NCI-H1092 treated with DMSO at 0.1 percent for 48 hours (cell line): Measurements from ENCODE around the gene ANKRD34A.

Experiments used
- DNase-seq: peaks from one replicate; lab custom pipeline; 2025; lab: John Stamatoyannopoulos, UW

Gene ANKRD34A

DNA sequence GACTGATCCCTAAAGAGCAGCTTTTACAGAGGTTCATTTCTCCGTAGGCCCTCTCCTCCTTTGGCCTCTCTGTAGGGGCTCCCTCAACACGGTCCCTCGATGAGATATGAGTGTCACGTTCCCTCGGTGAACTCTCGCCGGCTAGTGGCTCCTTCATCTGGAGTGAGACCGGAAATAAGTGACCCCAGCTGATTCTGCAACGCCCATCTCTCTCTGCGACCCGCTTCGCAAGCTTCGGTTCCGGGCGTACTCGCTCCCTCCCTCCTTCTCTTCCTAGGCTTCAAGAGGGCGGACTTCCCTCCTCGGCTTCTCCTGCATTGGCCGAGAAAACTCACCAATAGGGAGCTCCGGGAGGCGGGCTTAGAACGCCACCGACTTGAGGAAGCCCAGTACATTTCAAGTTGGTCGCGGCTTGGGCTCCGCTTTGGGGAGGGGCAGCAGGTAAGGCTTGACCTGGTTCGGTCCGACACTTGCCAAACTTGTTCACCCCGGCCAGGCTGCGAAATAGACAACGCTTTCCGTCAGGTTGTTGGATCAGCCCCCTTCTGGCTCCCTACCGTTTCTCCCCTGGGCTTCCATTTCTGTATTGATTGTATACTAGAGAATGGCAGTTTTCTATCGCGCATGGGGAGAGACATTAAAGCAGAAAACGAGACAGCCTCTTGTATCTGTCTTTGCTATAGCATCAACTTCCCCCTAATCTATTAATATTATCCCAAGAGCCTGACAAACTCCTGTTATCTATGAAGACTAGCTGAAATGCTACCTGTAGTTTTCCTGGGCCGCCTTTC, at the start of gene ANKRD34A, which contains the start of gene POLR3GL:
ANKRD34A (minus strand) TSS at position 248 of the 791 bp plus-strand sequence. CDS start 2,816 bp downstream, outside the sequence.
POLR3GL (plus strand) TSS at position 363 of the 791 bp plus-strand sequence. CDS start 10,176 bp downstream, outside the sequence.
- DNase-seq, result peak; percentile 95

- DNase-seq, result no peak
Observed at GRCh38 chr1:146013559-146013922, 49.2 kb upstream of the ANKRD34A start.

- peak; percentile 77 for DNase-seq
Observed at GRCh38 chr1:146012703-146013558, 48.6 kb upstream of the ANKRD34A start.

GRCh38 chr1:146010126-146010738, 45.9 kb upstream of the ANKRD34A start:
- DNase-seq, result no peak

DNA sequence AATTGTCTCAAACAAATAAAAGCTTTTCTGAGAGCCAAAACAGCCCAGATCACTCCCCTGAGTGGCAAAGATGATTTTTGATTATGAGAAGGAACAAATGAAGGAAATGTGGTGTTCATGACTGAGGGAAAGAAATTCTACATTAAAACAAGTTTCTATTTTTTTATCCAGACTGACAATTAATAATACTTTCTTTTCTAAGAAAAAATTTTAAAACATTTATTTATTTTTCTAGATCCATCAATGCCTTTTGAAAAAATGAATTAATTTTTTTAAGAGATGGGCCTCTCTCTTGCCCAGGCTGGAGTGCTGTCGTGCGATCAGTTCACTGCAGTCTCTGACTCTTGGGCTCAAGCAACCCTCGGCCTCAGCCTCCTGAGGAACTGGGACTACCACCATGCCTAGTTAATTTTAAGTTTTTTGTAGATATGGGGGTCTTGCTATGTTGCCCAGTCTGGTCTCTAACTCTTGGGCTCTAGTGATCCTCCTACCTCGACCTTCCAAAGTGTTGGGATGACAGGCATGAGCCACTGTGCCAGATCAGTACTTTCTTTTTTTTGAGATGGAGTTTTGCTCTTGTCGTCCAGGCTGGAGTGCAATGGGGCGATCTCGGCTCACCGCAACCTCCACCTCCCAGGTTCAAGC, 43.2 kb upstream of the ANKRD34A start:
- DNase-seq, result no peak

GRCh38 chr1:146001709-146002108, 37.3 kb upstream of the ANKRD34A start:
- DNase-seq, result no peak

- peak; percentile 97 for DNase-seq
Observed at GRCh38 chr1:145999321-146000024, 35.1 kb upstream of the ANKRD34A start.

GRCh38 chr1:145997718-145998023, 33.3 kb upstream of the ANKRD34A start:
- peak; percentile 56 for DNase-seq

GRCh38 chr1:145997016-145997717, 32.8 kb upstream of the ANKRD34A start:
- peak; percentile 61 for DNase-seq

- DNase-seq, result peak; percentile 99
Observed at GRCh38 chr1:145996433-145997015, 32.1 kb upstream of the ANKRD34A start, which contains the start of gene TXNIP. Gene TXNIP (minus strand): TSS chr1:145996579. CDS start chr1:145996266, 313 bp downstream.

DNA sequence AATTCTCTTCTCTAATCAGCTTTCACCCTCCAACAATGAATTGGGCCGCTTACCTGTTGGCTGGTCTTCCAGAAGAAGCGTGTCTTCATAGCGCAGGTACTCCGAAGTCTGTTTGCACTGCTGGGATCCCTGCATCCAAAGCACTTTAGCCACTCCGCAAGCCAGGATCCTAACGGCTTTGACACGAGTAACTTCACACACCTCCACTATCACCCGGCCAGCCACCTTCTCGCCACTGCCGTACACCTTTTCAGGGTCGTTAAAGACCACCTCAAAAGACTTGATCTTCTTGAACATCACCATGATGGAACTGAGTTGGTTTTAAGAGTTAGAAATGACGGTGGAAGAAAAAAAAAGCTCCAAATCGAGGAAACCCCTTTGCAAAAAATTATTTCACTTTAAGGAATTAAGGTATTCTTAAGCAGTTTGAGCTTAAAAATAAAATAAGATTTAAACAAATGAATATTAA, 31.6 kb upstream of the ANKRD34A start:
- peak; percentile 45 for DNase-seq

DNA sequence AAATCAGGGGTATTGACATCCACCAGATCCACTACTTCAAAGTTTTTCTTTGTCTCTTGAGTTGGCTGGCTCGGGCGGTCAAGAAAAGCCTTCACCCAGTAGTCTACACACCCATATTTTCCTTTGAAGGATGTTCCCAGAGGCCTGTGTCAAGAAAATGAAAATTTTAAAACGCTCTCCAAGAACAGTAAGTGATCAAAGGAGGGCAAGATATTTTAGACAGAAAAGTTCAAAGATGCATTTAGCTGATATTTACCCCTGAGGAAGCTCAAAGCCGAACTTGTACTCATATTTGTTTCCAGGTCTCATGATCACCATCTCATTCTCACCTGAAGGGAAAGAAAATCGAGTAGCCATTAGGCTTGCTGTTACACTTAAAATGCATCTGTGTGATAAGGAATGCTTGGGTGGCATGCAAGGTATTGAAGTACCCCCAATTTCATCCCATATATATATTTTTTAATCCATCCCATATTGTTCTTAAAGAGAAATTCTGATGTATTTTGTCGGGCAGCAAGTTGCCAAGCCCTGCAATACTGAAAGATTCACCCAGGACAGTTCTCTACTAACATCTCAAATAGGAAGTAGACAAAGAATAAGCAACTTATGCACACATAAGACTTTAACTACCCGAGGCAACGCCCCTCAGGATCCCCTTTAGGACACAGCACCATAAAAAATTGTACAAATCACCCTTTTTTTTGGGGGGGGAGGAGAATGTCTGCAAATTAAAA, 30.9 kb upstream of the ANKRD34A start:
- DNase-seq, result no peak

DNA sequence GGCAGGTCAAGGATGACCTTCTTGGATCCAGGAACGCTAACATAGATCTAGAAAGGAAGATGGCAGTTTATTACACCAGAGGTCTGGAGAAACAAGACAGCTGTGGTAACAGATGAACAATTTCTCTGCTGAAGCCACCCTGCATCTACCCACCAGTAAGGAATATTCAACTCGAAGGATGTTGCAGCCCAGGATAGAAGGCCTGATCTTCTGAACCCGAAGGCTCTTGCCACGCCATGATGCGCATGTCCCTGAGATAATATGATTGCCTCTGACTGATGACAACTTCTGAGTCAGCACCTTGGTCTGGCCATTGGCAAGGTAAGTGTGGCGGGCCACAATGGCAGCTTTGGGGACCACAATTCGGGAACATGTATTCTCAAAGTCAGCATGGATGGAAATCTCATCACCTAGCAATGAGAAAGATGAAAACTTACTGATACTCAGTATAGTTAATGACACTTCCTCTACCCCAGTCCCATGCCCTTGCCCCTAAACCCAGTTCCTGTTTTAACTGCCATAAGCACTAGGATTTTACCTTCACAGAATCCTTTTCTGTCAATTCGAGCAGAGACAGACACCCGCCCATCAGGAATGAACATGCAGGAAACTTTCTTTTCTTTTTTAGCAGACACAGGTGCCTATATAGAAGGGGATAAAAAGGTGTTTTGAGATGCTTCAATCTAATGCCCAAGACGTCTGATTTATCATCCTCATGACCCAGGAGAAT, 30.2 kb upstream of the ANKRD34A start:
- DNase-seq, result no peak

- no peak for DNase-seq
Observed at GRCh38 chr1:145993618-145994390, 29.4 kb upstream of the ANKRD34A start.

DNA sequence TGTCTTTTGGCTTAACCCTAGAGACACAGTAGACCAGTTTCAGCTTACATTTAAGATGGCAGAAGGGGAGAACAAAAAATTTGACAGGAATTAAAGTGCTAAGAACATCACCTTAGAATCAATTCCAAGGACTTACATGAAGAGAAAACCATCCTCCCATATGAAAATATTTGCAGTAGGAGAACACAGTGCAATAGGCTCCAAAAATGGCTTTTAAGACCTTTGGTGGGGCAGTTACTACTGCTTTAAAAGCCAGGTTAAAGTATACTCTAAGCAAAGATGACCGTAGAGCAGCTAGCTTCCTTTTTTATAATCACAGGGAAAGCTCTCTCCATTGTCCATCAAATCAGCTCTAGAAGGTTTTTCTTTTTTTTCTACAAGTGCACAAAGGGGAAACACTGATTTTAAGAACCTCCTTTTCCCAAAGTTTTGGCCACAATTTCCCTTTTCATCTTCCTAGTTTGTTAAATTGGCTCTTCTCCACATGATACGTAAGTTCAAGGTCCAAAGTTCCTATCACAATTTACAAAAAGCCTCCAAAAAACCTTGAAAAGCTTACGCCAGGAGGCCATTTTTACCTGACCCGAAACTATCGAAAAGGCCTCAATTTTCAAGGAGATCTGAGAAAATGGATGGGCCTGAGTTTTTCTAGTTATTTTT, 28.7 kb upstream of the ANKRD34A start:
- no peak for DNase-seq

- DNase-seq, result no peak
Observed at GRCh38 chr1:145992502-145992936, 28.1 kb upstream of the ANKRD34A start.

- DNase-seq, result no peak
Observed at GRCh38 chr1:145991735-145992412, 27.5 kb upstream of the ANKRD34A start.
